Testis (tissue), 2 donors: ENCODE results near the gene TRH.

Experiments
- POLR2A ChIP-seq: fragments of 450-650 bp; IDR thresholded peaks from one replicate; pipeline ENCODE4 v1.6.1; 2017; ENCODE audit warnings: antibody characterized with exemption, mild to moderate bottlenecking, moderate library complexity
- TF ChIP-seq, protein P1 (sequence below), 3 experiments: fragments of 450-650 bp in 2 of 3; fragments of 200-600 bp in 1 of 3; sonication (generic) in 1 of 3; IDR thresholded peaks; one replicate each; pipeline ENCODE4 v1.5.1; 2016 to 2019; ENCODE audit warnings: antibody characterized with exemption in 3 of 3, mild to moderate bottlenecking in 2 of 3, moderate library complexity in 1 of 3

GRCh38 chr3:129978123-129978522, 3.6 kb downstream of the TRH start:
- no peak for TF ChIP-seq POLR2A
- TF ChIP-seq, protein P1, sequence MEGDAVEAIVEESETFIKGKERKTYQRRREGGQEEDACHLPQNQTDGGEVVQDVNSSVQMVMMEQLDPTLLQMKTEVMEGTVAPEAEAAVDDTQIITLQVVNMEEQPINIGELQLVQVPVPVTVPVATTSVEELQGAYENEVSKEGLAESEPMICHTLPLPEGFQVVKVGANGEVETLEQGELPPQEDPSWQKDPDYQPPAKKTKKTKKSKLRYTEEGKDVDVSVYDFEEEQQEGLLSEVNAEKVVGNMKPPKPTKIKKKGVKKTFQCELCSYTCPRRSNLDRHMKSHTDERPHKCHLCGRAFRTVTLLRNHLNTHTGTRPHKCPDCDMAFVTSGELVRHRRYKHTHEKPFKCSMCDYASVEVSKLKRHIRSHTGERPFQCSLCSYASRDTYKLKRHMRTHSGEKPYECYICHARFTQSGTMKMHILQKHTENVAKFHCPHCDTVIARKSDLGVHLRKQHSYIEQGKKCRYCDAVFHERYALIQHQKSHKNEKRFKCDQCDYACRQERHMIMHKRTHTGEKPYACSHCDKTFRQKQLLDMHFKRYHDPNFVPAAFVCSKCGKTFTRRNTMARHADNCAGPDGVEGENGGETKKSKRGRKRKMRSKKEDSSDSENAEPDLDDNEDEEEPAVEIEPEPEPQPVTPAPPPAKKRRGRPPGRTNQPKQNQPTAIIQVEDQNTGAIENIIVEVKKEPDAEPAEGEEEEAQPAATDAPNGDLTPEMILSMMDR (IDR thresholded peaks at IDR 0.05) = no peak
